ENCODE measurements around the gene PTPRD. TPM values are rescaled to one million over a fixed set of nuclear protein-coding genes. Genes with fewer than 3 reads are reported as not detected.

PTPRD gene
- total RNA-seq, 2 donors from 2014 or later: 60.1 to 75.7 TPM

DNA sequence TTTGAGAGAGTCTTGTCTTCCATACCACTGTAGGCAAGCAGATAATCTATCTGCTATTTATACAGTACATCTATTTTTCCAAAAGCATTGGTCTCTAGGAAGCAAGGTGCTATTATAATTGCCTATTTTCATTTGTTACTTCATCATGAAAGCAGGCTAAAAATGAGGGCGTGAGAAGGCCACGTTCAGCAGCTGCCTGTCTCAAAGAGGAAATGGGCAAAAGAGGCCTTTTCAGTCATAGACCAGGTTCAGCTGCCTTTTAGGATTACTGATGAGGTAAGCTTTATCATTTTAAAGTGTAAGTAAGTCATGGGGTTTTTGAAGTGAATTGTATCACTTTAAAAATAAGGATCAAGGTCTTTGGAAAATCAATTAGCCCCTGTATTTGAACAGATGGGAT is 1722.1 kb downstream of the PTPRD start:
- TF ChIP-seq, protein P1, sequence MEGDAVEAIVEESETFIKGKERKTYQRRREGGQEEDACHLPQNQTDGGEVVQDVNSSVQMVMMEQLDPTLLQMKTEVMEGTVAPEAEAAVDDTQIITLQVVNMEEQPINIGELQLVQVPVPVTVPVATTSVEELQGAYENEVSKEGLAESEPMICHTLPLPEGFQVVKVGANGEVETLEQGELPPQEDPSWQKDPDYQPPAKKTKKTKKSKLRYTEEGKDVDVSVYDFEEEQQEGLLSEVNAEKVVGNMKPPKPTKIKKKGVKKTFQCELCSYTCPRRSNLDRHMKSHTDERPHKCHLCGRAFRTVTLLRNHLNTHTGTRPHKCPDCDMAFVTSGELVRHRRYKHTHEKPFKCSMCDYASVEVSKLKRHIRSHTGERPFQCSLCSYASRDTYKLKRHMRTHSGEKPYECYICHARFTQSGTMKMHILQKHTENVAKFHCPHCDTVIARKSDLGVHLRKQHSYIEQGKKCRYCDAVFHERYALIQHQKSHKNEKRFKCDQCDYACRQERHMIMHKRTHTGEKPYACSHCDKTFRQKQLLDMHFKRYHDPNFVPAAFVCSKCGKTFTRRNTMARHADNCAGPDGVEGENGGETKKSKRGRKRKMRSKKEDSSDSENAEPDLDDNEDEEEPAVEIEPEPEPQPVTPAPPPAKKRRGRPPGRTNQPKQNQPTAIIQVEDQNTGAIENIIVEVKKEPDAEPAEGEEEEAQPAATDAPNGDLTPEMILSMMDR (IDR thresholded peaks at IDR 0.05): no peak
- H3K9ac ChIP-seq (ENCODE audit: low read depth in 2 of 2, low read length in 2 of 2): no peak overlapping the region
- no peak for DNase-seq
- no peaks in the 10 kb centered on the region for H3K9me3 ChIP-seq
- H3K4me3 ChIP-seq: no peak overlapping the region
- H3K36me3 ChIP-seq: no peaks in the 10 kb centered on the region
- H3K27ac ChIP-seq: no peak overlapping the region
- H3K4me1 ChIP-seq: no peaks in the 10 kb centered on the region
- intact Hi-C loops (cut with DNase I): no loop called here
- no peaks in the 10 kb centered on the region for H3K27me3 ChIP-seq

DNA sequence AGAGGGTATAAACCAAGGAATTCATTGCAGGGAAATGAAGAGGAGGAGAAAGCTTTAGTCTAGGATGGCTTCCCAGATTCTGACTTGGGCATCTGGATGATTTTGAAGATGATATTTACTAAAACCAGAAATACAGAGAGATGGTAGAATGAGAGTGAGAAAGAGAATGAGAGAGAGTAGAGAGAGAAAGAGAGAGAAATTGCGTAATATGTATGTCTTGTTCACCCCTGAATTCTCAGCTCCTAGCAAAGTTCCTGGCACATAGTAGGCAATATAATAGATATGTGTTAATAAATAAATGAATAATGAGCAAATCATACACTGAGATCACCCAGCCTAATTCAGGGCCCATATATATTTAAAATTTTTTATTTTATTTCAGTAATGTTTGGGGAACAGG is 1723.7 kb downstream of the PTPRD start:
- TF ChIP-seq, protein P1 (IDR thresholded peaks at IDR 0.05): no peak
- H3K27me3 ChIP-seq: no peaks in the 10 kb centered on the region
- intact Hi-C loops (cut with DNase I): no loop called here

DNA sequence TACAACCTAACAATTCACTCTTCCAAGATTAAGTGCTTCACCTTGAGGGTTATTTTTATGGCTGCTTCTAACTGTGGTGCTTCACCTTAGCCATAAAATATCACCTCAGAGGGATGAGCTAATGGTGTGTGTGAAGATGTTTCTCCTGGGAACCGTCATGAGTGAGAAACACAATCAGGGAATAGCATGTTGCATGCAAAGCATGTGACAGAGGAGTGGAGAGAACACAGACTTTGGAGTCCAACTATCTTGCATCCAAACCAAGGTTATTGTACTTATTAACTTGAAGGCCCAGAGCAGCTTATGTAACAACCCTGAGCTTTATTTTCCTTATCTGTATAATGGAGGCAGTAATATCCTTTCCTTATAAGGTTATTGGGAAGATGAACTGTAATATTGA is 1724.2 kb downstream of the PTPRD start:
- no peak overlapping the region for H3K4me3 ChIP-seq
- DNase-seq: no peak
- intact Hi-C loops (cut with DNase I): no loop called here
- H3K27me3 ChIP-seq: no peaks in the 10 kb centered on the region
- H3K4me1 ChIP-seq: no peaks in the 10 kb centered on the region
- no peak overlapping the region for H3K9ac ChIP-seq (ENCODE audit: low read depth in 2 of 2, low read length in 2 of 2)
- TF ChIP-seq, protein P1 (IDR thresholded peaks at IDR 0.05): no peak
- H3K27ac ChIP-seq: no peak overlapping the region
- H3K9me3 ChIP-seq: no peaks in the 10 kb centered on the region
- no peaks in the 10 kb centered on the region for H3K36me3 ChIP-seq

More for the DNA sequence above, 1723.7 kb downstream of the PTPRD start:
- Histone ChIP-seq H3K27ac (no peak overlapping the region), H3K4me1 (no peaks in the 10 kb centered on the region), H3K36me3 (no peaks in the 10 kb centered on the region), H3K9ac (ENCODE audit: low read depth in 2 of 2, low read length in 2 of 2) (no peak overlapping the region), H3K9me3 (no peaks in the 10 kb centered on the region), H3K4me3 (no peak overlapping the region)
- no peak for DNase-seq

DNA sequence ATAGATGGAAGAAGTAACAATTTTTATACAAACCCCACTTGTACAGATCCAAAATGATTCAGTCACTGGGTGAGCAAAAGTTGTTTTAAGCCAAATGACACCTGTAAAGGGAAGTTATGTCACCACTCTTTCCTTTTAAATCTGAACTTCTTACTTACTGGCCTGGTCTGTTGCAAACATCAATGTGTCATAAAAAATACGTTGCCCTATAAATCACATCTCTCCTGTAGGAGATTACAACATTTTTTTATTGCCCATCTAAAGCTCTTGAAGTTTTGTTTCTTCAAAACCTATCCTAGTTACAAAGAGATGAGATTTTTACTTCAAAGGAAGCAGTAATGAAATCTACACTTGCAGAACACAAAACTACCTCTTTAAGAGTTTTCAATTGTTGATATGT is 1725.4 kb downstream of the PTPRD start:
- H3K36me3 ChIP-seq: no peaks in the 10 kb centered on the region
- TF ChIP-seq, protein P1 (IDR thresholded peaks at IDR 0.05): no peak
- no peak for DNase-seq
- no peak overlapping the region for H3K4me3 ChIP-seq
- peaks cover 4% of the 10 kb centered on the region for H3K4me1 ChIP-seq
- H3K27me3 ChIP-seq: no peaks in the 10 kb centered on the region
- intact Hi-C loops (cut with DNase I): no loop called here
- no peak overlapping the region for H3K9ac ChIP-seq (ENCODE audit: low read depth in 2 of 2, low read length in 2 of 2)
- H3K9me3 ChIP-seq: no peaks in the 10 kb centered on the region
- peak overlapping the region; percentile 13 for H3K27ac ChIP-seq

DNA sequence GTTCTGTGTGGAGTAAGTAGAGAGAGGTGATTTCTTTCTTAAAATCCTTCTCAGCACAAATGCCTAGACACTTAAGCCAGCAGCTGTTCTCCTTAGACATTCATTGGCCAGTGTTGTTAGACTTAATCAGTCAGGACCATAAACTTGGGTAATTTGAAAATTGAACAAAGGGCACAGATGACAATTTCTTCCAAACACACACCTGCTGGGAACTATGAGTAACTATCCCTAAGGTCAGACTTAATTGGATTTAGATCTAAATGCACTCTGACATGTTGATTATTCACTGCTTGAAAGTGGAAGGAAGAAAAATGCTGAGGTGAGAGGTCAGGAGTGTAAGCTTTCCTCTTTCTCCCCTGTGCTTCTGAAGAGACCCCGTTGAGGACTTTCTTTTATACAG is 1729.5 kb downstream of the PTPRD start:
- Histone ChIP-seq H3K9me3 (no peaks in the 10 kb centered on the region), H3K4me1 (peaks cover 8% of the 10 kb centered on the region), H3K36me3 (no peaks in the 10 kb centered on the region), H3K4me3 (no peak overlapping the region), H3K27ac (no peak overlapping the region), H3K9ac (ENCODE audit: low read depth in 2 of 2, low read length in 2 of 2) (peak overlapping the region in 1 of 2 donors; percentile 21), H3K27me3 (no peaks in the 10 kb centered on the region)
- TF ChIP-seq, protein P1 (IDR thresholded peaks at IDR 0.05): no peak
- intact Hi-C loops (cut with DNase I): no loop called here
- no peak for DNase-seq

DNA sequence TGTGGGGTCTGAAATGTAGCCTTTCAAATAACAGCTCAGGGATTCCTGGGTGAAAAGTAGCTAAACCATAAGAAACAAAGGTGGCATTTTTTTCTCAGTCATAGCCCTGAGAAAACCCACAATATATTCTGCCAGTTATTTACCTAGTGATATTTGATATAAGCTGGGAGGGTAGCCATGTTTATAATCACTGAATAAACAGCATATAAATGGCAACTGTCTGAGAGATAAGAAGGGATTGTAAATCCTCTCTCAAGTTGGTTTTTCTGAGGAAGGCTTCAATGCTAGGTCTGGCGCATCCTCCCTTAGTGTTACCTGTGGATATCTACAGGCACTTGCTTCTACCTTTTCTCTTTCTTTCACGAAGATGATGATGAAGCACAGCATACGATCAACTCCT is 1732.7 kb downstream of the PTPRD start:
- no peak overlapping the region for H3K27ac ChIP-seq
- DNase-seq: no peak

More for the DNA sequence above, 1732.7 kb downstream of the PTPRD start:
- TF ChIP-seq, protein P1 (IDR thresholded peaks at IDR 0.05): no peak
- no peaks in the 10 kb centered on the region for H3K27me3 ChIP-seq
- H3K9me3 ChIP-seq: no peaks in the 10 kb centered on the region
- no peaks in the 10 kb centered on the region for H3K36me3 ChIP-seq
- H3K4me1 ChIP-seq: peaks cover 8% of the 10 kb centered on the region
- no peak overlapping the region for H3K4me3 ChIP-seq
- intact Hi-C loops (cut with DNase I): no loop called here
- H3K9ac ChIP-seq (ENCODE audit: low read depth in 2 of 2, low read length in 2 of 2): no peak overlapping the region
